ENCODE data around the gene WDCP. TPM values are rescaled to one million over a fixed set of nuclear protein-coding genes. Genes with fewer than 3 reads are reported as not detected.

Gene WDCP
- total RNA-seq, 1 experiment from 2014 or later: 19.9 TPM

DNA sequence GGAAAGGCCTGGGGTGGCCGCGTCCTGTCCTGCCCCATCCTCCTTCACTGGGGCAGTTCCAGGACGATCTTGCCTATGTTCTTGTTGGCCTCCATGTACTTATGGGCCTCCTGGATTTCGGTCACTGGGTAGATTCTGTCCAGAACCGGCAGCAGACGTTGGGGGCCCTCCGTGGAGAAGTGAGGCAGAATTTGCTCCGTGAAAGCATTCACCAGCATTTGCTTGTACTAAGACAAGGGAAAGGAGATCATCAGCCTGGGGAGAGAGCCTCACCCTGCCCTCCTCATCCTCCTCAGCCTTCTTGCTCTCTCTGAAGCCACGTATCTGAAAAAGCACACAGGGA is 30.3 kb upstream of the WDCP start:
- ATAC-seq: no peak
- TF ChIP-seq SRF (IDR thresholded peaks at IDR 0.05; ENCODE audit: low read depth) (no peak), CEBPB (IDR thresholded peaks at IDR 0.05; ENCODE audit: low read depth) (no peak)
- BruUV-seq (replicated peaks): no TSS peak

DNA sequence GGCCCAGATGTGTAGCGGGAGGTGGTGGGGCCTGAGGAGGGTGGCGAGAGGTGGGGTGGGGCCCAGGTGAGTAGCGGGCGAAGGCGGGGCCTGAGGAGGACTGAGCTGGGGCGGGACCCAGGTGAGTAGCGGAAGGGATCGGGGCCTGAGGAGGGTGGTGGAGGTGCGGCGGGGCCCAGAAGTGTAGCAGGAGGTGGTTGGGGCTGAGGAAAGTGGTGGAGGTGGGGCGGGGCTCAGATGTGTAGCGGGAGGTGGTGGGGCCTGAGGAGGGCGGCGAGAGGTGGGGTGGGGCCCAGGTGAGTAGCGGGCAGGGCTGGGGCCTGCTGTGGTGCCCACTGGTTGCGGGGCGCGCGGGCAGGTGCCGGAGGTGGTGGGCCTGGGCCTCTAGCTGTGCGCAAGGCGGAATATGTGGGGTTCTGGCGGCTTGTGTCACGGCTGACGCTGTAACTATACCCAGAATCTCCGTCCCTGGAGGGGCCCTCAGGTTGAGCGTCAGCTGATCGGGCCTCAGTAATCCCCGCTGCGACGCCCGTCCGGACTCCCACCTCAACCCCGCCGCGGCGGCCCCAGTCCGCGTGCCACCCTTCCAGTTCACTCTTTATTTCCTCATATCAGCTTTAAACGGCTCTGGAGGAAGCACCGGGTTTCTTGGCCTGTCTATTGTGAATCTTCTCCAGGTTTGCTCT is 29.8 kb upstream of the WDCP start:
- DNase-seq (ENCODE audit: low read depth, low spot score) (no peak), ATAC-seq (peak; percentile 2)
- Histone ChIP-seq H3K4me1 (ENCODE audit: control insufficient read depth in 1 of 2, insufficient read depth in 2 of 2, low read length in 2 of 2) (peaks cover 4 to 15% of the 10 kb centered on the region in 2 experiments; a peak in 3 of 4 replicates), H3K9me2 (ENCODE audit: insufficient read depth) (no peaks in the 10 kb centered on the region), H3K36me3 (ENCODE audit: control insufficient read depth in 1 of 2, insufficient read depth in 2 of 2, low read length in 2 of 2) (peaks cover 18 to 20% of the 10 kb centered on the region in 2 experiments; a peak in 3 of 4 replicates), H3K4me3 (replicated peaks in 1 of 2; ENCODE audit: low read depth in 1 of 2, low read length in 2 of 2) (peak overlapping the region; percentile 64 to 77), H4K20me1 (ENCODE audit: insufficient read depth) (no peaks in the 10 kb centered on the region), H2AFZ (ENCODE audit: low read depth, low read length, poor library complexity, severe bottlenecking) (no peak overlapping the region), H3K79me2 (ENCODE audit: insufficient read depth, low read length) (peaks cover 41% of the 10 kb centered on the region), H3K4me2 (ENCODE audit: low read length) (peak overlapping the region; percentile 83), H3K9ac (ENCODE audit: low read length) (peak overlapping the region; percentile 74), H3K27ac (ENCODE audit: low read depth, low read length) (peak overlapping the region; percentile 81), H3K27me3 (ENCODE audit: insufficient read depth, low read length) (no peaks in the 10 kb centered on the region), H3K9me3 (ENCODE audit: control insufficient read depth in 1 of 2, insufficient read depth in 1 of 2, low read depth in 1 of 2, low read length in 2 of 2) (no peaks in the 10 kb centered on the region)
- ChIA-PET CTCF (interaction anchor here (1.0 to 1.7 kb wide), 4 partner anchors 8 to 252 kb away, joined by 3 to 10 read pairs (median 8); partner anchors contain the start of genes ATAD2B and TP53I3), RAD21 (ENCODE audit: low non-redundant PET in 1 of 2, low total read pairs in 2 of 2, uncharacterized antibody in 2 of 2, unreplicated experiment in 2 of 2) (interaction anchor here (0.6 to 1.6 kb wide), 4 partner anchors 30 to 253 kb away, joined by 3 to 6 read pairs (median 4); partner anchors contain the start of genes ATAD2B (in 1 of the 2) and WDCP (in 1 of the 2)), POLR2A (interaction anchor here (0.7 to 2.9 kb wide), 11 partner anchors 7 to 150 kb away, joined by 3 to 32 read pairs (median 4); partner anchors contain the start of genes ATAD2B, FKBP1B, TP53I3 and WDCP)
- TSS peak; percentile 63 for BruUV-seq (replicated peaks)
- TF ChIP-seq ZFX (IDR thresholded peaks at IDR 0.05) (peak; percentile 75), POLR2AphosphoS5 (IDR thresholded peaks at IDR 0.05; ENCODE audit: low read depth, low read length) (peak; percentile 89), ELF1 (IDR thresholded peaks at IDR 0.05; ENCODE audit: borderline replicate concordance, low read depth) (no peak), CBX3 (IDR thresholded peaks at IDR 0.05; ENCODE audit: low read depth) (no peak), SRF (IDR thresholded peaks at IDR 0.05; ENCODE audit: low read depth) (no peak), EZH2 (IDR thresholded peaks at IDR 0.05) (no peak), SP1 (IDR thresholded peaks at IDR 0.05; ENCODE audit: low read depth) (no peak), YY1 (IDR thresholded peaks at IDR 0.05; ENCODE audit: extremely low read depth, insufficient replicate concordance, low read depth, low read length) (peak; percentile 19), JUND (IDR thresholded peaks at IDR 0.05) (no peak), POLR2A (IDR thresholded peaks at IDR 0.05; ENCODE audit: borderline replicate concordance, extremely low read depth, insufficient read depth, insufficient read length) (peak; percentile 36)
- TF ChIP-seq, protein P1, sequence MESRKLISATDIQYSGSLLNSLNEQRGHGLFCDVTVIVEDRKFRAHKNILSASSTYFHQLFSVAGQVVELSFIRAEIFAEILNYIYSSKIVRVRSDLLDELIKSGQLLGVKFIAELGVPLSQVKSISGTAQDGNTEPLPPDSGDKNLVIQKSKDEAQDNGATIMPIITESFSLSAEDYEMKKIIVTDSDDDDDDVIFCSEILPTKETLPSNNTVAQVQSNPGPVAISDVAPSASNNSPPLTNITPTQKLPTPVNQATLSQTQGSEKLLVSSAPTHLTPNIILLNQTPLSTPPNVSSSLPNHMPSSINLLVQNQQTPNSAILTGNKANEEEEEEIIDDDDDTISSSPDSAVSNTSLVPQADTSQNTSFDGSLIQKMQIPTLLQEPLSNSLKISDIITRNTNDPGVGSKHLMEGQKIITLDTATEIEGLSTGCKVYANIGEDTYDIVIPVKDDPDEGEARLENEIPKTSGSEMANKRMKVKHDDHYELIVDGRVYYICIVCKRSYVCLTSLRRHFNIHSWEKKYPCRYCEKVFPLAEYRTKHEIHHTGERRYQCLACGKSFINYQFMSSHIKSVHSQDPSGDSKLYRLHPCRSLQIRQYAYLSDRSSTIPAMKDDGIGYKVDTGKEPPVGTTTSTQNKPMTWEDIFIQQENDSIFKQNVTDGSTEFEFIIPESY (IDR thresholded peaks at IDR 0.05; ENCODE audit: extremely low read depth, insufficient replicate concordance, low read length): peak; percentile 57
- TF ChIP-seq, protein P2, sequence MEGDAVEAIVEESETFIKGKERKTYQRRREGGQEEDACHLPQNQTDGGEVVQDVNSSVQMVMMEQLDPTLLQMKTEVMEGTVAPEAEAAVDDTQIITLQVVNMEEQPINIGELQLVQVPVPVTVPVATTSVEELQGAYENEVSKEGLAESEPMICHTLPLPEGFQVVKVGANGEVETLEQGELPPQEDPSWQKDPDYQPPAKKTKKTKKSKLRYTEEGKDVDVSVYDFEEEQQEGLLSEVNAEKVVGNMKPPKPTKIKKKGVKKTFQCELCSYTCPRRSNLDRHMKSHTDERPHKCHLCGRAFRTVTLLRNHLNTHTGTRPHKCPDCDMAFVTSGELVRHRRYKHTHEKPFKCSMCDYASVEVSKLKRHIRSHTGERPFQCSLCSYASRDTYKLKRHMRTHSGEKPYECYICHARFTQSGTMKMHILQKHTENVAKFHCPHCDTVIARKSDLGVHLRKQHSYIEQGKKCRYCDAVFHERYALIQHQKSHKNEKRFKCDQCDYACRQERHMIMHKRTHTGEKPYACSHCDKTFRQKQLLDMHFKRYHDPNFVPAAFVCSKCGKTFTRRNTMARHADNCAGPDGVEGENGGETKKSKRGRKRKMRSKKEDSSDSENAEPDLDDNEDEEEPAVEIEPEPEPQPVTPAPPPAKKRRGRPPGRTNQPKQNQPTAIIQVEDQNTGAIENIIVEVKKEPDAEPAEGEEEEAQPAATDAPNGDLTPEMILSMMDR (IDR thresholded peaks at IDR 0.05 in 2 of 3, conservative IDR thresholded peaks at IDR 0.05 in 1 of 3; ENCODE audit: borderline replicate concordance in 1 of 3, insufficient read depth in 1 of 3, low read depth in 2 of 3, low read length in 2 of 3): no peak
- intact Hi-C loops (cut with micrococcal nuclease): loop anchor here (1.0 to 5.0 kb wide), 3 partner anchors 7 to 135 kb away; partner anchors contain the start of genes TP53I3 and UBXN2A

More for the DNA sequence above, 30.3 kb upstream of the WDCP start:
- peak overlapping the region; percentile 83 for H3K4me2 ChIP-seq (ENCODE audit: low read length)
- ChIA-PET CTCF (no interaction called here), RAD21 (ENCODE audit: low non-redundant PET in 1 of 2, low total read pairs in 2 of 2, uncharacterized antibody in 2 of 2, unreplicated experiment in 2 of 2) (no interaction called here), POLR2A (interaction anchor here (1.0 to 1.9 kb wide), 3 partner anchors 11 to 150 kb away, joined by 3 to 26 read pairs (median 10); partner anchors contain the start of gene ATAD2B)
- peak overlapping the region; percentile 74 for H3K9ac ChIP-seq (ENCODE audit: low read length)
- no peaks in the 10 kb centered on the region for H3K9me2 ChIP-seq (ENCODE audit: insufficient read depth)
- H3K79me2 ChIP-seq (ENCODE audit: insufficient read depth, low read length): peaks cover 36% of the 10 kb centered on the region
- no peak overlapping the region for H2AFZ ChIP-seq (ENCODE audit: low read depth, low read length, poor library complexity, severe bottlenecking)
- DNase-seq (ENCODE audit: low read depth, low spot score): no peak
- H3K4me3 ChIP-seq (replicated peaks in 1 of 2; ENCODE audit: low read depth in 1 of 2, low read length in 2 of 2): peak overlapping the region; percentile 64 to 77
- H3K36me3 ChIP-seq (ENCODE audit: control insufficient read depth in 1 of 2, insufficient read depth in 2 of 2, low read length in 2 of 2): peaks cover 15% of the 10 kb centered on the region in 2 experiments; a peak in 3 of 4 replicates
- H4K20me1 ChIP-seq (ENCODE audit: insufficient read depth): no peaks in the 10 kb centered on the region
- peak overlapping the region; percentile 81 for H3K27ac ChIP-seq (ENCODE audit: low read depth, low read length)
- intact Hi-C loops (cut with micrococcal nuclease): loop anchor here (2.0 to 5.0 kb wide), 2 partner anchors 27 to 135 kb away; partner anchors contain the start of gene UBXN2A
- H3K4me1 ChIP-seq (ENCODE audit: control insufficient read depth in 1 of 2, insufficient read depth in 2 of 2, low read length in 2 of 2): peaks cover 4 to 15% of the 10 kb centered on the region in 2 experiments; a peak in 3 of 4 replicates
- no peaks in the 10 kb centered on the region for H3K27me3 ChIP-seq (ENCODE audit: insufficient read depth, low read length)
- no peaks in the 10 kb centered on the region for H3K9me3 ChIP-seq (ENCODE audit: control insufficient read depth in 1 of 2, insufficient read depth in 1 of 2, low read depth in 1 of 2, low read length in 2 of 2)

Data from HCT116 (cell line).